CD4-positive, alpha-beta T cell treated with Interferon alpha-2 for 1 hour (primary cell): ENCODE results near the gene MKRN2.
A peak's percentile ranks its signal among the peaks of the same experiment; 100 is the strongest.
"Not testable (repeated sequence)": the region's sequence is repeated elsewhere in the genome, so short reads cannot be mapped to it uniquely, and the experiment has no call there.

Source experiments
- DNase-seq, 2 donors: peaks; one replicate each; pipeline ENCODE4 v3.0.0-alpha.2; 2020 to 2022

The MKRN2 gene

GRCh38 chr3:12590096-12590495, 33.2 kb downstream of the MKRN2 start:
- peak in 1 of 2 donors; percentile 4 for DNase-seq

- DNase-seq, result no peak
These were observed 34.6 kb downstream of the MKRN2 start for GRCh38 chr3:12591456-12591855.

- DNase-seq, result no peak
These were observed 35.3 kb downstream of the MKRN2 start for GRCh38 chr3:12591997-12592715.

DNA sequence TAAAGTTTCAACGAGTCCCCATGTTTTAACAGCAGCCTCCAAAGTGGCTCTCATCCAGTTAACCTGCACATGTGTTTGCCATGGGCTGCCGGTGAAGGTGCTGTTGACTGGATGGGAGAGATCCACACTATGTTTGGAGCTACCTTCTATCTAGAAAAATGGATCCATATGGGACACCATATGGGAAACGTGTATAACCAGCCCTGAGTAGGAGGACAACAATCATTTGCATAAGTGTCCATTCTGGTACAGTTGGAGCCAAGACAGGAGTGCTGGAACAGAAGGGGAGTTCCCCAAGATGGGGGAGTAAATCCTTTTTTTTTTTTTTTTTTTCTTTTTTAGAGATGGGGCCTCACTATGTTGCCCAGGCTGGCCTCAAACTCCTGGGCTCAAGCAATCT, 36.6 kb downstream of the MKRN2 start:
- no peak for DNase-seq

GRCh38 chr3:12598890-12599289, 42.0 kb downstream of the MKRN2 start:
- no peak for DNase-seq

DNA sequence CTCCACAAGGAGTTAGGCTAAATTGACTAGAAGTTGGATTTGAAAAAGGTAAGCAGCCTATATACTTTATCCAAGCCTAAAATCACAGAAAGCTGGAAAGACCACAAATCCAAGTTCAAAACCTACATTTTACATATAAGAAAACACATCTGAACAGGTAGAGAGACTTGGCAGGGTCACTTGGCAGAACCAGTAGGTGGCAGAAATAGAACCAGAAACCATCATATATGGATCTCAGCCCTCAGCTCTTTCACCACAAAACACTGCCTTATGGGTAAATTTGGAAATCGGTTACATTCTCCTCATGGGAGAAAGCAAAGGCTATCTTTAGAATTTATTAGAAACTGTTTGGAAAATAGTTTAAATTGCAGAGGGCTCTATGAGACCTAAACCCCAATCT, 44.2 kb downstream of the MKRN2 start:
- no peak for DNase-seq

DNA sequence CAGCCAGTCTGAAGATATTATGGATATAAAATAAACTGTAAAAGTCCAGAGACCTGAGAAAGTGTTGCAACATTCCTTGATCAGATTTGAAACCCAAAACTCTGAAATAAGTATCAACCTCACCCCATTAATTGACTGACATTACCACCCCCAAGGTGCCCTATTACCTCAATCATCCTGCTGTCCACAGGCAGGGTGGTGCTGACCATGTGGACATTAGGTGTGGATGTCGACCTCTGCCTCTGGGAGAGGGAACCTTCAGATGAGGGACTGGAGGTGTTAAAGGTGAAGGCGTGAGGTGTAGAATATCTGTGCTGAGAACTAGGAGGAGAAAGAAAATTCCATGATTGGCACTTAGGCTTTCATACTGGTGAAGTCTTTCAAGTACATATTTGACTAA, 47.1 kb downstream of the MKRN2 start:
- no peak for DNase-seq

GRCh38 chr3:12608376-12608775, 51.5 kb downstream of the MKRN2 start:
- no peak for DNase-seq

- no peak for DNase-seq
These were observed 54.2 kb downstream of the MKRN2 start for GRCh38 chr3:12611117-12611516.

DNA sequence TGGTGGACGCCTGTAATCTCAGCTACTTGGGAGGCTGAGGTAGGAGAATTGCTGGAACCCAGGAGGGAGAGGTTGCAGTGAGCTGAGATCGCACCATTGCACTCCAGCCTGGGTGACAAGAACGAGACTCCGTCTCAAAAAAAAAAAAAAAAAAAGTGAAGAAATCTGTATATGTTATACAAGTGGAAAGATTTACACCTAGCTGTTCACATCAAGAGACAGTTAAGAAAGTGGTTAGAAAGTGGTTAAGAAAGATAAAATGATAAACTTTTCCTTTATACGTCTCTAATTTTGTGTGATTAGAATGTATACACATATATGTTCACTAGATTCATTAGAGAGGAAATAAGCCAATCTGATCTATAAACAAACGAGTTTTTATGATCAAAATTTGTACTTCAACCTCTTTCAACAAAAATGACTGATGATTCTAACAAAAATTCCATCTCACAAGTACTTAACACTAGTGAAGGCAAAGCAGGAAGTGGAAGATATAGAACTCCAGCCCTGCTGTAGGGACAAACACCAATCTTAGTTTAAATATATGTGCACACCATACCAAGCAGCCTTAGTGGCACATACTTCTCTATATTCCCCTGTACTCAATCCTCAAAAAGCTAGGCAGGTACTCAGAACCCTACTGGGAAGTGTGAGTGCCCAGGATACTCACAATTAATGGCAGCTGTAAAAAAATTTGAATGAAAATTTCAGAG, 55.8 kb downstream of the MKRN2 start:
- no peak for DNase-seq

DNA sequence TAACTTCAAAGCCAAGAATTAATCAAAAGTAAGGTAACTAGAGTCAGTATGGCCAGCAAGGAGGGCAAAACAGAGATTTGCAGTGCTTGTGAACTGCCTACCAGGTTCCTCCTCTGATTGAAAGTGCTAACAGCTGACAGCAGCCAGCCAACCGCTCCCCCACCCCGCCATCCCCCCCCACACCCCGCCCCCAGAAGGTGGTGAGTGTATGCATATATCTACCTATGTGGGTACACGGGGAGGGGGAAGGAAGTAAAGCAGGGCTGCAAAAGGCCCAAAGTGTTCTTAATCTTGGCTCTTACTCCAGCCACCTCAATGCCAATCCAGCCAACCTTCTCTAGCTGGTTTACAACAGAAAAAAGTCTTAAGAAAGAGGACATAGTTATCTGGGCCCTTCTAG, 56.4 kb downstream of the MKRN2 start:
- no peak for DNase-seq

GRCh38 chr3:12615266-12615665, 58.4 kb downstream of the MKRN2 start:
- DNase-seq, result no peak

GRCh38 chr3:12618426-12618825, 61.5 kb downstream of the MKRN2 start:
- no peak for DNase-seq

DNA sequence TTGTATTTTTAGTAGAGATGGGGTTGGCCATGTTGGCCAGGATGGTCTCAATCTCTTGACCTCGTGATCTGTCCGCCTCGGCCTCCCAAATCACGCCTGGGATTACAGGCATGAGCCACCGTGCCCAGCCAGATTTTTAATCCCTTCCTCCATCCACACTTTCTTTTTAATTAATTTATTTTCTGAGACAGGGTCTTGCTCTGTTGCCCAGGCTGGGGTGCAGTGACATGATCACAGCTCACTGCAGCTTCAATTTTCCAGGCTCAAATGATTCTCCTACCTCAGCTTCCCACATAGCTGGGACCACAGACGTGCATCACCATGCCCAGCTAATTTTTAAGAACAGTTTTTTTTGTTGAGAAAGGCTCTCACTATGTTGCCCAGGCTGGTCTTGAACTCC, 63.4 kb downstream of the MKRN2 start:
- no peak for DNase-seq

DNA sequence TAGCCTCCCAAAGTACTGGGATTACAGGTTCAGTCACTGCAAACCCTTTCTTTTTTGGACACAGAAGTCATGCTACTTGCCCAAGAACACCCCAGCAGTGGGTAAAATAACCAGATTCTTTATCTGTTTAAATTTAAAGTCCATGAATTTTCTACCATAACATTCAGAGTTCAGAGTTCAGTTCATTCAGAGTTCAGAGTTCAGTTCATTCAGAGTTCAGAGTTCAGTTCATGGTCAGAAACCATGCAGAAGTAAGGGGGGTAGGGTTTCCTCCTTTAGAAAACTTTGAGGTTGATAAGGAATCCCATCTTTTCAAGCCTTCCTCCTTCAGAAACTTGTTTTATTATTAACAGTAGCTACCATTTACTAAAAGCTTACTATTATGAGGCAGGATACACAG, 63.8 kb downstream of the MKRN2 start:
- DNase-seq, result no peak

- DNase-seq, result no peak
These were observed 65.4 kb downstream of the MKRN2 start for GRCh38 chr3:12622335-12622734.

DNA sequence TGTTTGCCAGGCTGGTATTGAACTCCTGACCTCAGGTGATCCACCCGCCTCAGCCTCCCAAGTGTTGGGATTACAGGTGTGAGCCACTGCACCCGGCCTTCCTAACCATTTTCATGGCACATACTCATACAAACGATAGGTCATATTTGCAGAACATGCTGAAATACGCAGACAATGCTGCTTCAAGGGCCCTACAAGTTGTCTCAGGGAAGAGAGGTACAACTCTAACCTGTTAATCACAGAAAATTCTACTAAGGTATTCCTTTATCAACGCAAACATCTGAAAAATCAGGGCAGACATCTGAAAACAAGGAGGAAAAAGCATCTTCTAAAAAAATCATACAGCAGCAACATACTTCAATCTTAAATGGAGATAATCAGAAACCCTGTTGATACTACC, 67.2 kb downstream of the MKRN2 start:
- DNase-seq, result no peak

GRCh38 chr3:12624964-12625363, 68.1 kb downstream of the MKRN2 start:
- DNase-seq, result not testable (repeated sequence)

DNA sequence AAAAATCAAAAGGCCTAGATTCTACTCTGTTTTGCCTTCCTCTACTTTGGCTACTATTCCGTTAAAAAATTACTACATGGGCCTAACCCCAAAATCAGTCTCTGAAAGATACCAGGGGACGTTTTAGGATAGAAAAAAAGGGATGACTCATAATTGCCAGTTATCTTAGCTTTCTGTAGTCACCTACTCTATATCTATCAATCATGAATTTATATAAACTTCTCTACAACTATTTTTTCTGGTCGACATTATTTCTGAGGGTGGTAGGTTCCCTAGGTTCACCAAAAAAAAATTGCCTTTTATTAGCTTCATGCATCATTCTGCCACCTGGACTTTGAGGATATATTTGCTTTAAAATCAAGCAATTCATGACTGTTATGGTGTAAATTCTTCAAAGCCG, 70.5 kb downstream of the MKRN2 start:
- DNase-seq, result no peak

DNA sequence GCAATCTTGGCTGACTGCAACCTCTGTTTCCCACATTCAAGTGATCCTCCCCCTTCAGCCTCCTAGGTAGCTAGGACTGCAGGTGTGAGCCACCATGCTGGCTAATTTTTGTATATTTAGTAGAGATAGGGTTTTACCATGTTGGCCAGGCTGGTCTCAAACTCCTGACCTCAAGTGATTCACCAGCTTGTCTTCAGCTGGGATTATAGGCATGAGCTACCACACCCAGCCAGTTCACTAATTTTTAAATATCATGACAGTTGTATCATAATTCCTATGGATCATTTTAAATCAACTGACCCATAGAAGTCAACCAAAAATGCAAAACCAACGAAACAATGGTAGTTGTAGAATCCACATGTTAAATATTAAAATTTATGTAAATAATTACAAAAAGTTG, 71.9 kb downstream of the MKRN2 start:
- DNase-seq, result no peak

- DNase-seq, result no peak
These were observed 72.7 kb downstream of the MKRN2 start for GRCh38 chr3:12629560-12629959.

GRCh38 chr3:12630292-12630691, 73.4 kb downstream of the MKRN2 start:
- DNase-seq, result no peak

- not testable (repeated sequence) for DNase-seq
These were observed 74.0 kb downstream of the MKRN2 start for GRCh38 chr3:12630843-12631242.

- DNase-seq, result no peak
These were observed 75.6 kb downstream of the MKRN2 start for GRCh38 chr3:12632523-12632922.

DNA sequence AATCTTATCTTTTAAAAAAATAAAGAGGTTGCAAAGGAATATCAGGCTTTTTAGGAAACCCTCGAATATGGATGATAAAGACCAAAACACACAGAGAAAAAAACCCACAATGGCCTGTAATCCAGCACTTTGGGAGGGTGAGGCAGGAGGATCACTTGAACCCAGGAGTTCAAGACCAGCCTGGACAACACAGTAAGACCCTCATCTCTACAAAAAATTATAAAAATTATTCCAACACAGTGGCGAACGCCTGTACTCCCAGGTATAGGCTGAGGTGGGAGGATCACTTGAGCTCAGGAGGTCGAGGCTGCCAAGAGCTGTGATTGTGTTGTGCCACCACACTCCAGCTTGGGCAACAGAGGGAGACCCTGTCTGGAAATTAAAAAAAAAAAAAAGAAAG, 76.2 kb downstream of the MKRN2 start:
- DNase-seq, result no peak
